Stimulated activated CD8-positive, alpha-beta memory T cell treated with anti-CD3 and anti-CD28 coated beads, Interleukin-15, amount 100 ng/mL, for 1 hour (primary cell): ENCODE data around the gene RNASEL.
"Not testable (repeated sequence)": the region's sequence is repeated elsewhere in the genome, so short reads cannot be mapped to it uniquely, and the experiment has no call there.

ENCODE experiments used
- DNase-seq: peaks from one replicate; pipeline ENCODE4 v3.0.0-alpha.2; 2020; ENCODE audit warnings: low read depth

RNASEL gene

DNA sequence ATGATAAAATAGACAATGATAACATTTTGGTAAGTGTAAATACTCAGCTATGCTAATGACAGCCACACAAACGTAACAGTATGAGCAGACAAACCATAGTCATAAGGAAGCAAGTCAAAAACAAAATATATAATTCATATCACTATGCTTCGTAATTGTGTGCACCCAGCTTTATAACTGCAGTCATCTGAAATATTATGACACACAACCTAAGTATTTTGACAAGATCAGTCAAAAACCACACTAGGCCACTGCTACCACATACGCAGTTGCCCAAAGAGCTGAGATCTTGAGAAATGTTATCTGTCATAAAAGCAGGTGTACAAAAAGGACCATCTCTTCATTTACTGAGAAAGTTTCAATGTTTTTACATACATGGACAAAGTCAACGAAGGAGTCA, 26.0 kb downstream of the RNASEL start:
- DNase-seq, result no peak

DNA sequence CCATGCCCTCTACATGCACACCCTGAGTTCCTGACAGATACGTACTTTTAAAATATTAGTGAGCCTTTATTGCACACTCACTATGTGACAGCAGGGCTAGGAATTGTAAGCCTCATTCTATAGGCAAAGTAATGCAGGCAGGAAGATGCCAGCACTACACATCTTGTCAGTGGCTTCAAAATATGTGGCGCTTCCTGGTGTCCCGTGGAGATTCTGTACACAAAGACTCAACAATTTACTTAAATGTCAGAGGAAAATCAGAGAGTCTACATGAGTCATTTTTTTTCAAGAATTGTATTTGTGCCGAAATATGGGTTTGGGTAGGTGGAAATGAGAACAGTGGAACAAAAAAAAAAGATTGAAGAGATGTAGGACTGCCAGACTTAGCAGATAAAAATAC, 27.6 kb downstream of the RNASEL start:
- DNase-seq, result no peak

DNA sequence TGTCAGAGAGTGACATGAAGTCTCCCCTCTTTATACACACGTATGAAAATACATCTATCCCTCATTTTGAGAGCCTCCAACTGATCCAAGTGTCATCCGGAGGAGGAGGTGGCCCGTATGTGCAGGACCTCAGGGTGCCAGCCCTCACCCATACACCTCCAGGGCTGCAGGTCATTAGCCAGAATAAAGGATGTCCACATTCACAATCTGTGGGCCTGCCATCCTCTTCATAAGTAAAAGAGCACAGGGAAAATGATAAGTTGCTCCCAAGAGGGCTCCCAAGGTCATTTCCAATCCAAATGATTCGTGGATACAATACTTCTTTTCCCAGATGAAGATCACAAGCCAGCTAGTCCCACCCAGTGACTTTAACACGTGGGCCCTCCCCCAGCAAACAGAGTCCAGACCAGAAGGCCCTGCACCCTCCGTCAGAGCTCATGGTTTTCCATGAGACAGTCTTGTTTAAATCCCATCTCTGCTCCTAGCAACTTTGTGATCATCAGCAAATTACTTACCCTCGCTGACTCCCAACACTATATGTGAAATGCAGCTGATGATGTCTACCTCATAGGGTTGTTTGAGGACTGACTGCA, 28.6 kb downstream of the RNASEL start:
- DNase-seq, result no peak

DNA sequence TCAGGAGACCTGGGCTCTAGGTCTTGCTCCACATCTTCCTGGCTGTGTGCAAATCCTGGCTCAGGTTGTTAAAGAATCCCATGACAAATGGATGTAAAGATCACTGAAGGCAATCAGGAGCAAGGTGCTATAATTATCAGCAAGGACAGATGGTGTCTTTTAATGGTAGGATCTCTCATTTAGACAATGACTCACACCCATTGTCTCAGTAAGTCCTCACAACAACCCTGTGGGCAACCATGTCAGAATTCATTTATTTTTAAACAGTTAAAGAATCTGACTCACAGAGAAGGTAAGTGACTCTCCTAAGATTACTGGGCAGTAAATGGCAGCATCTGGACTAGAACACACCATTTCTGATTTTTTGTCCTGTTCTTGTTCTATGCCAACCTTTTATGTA, 32.8 kb downstream of the RNASEL start:
- DNase-seq, result no peak

DNA sequence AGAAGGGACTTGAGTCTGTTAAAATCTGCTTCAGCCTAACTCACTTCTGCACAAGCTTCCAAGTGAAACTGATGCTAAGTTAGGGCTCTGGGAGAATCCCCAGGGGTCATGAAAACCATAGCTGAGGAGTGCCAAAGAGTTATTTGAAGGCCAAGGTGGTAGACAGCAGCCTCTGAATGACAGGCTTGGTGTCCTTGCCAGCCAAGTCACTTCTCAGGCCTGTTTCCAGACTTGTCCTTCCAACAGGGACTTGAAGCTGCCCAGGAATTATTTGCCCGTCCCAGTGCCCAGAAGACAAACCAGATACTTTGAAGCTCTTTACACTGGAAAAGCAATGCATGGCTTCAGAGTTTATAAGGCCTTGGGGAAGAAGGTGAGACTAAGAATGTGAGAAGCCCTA, 33.6 kb downstream of the RNASEL start:
- DNase-seq, result no peak

DNA sequence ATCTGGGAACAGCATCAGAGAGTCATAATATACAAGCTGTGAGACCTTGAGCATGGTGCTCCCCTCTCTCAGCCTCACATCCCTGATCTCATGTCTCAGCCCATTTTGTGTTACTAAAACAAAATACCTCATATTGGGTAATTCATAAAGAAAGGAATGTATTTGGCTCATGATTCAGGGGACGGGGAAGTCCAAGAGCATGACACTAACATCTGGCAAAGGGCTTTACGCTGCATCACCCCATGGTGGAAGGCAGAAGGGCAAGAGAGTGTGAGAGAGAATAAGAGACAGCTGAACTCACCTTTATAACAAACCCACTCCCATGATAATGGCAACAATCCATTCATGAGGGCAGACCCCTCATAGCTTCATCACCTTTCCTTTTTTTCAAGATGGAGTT, 36.5 kb downstream of the RNASEL start:
- DNase-seq, result no peak

- no peak for DNase-seq
Observed at GRCh38 chr1:182549811-182550210, 39.2 kb downstream of the RNASEL start.

DNA sequence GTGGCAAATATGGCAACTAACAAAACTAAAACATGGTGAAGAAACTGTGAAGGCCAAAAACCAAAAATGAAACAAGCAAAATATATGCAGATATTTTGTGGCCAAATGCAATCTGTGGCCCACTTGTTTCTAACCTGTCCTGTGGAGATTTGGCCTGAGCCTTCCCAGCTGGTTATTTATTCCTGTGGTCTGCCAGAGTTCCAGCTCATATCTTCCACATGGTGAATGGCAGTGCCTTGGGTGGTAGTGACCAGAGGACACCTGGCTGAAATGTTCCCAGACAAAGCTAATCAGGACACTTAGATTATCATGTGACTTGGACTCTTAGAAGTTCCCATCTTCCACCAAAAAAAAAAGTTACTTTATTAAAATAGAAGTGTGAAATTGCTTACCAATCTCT, 39.7 kb downstream of the RNASEL start:
- DNase-seq, result no peak

GRCh38 chr1:182533896-182534295, 55.2 kb downstream of the RNASEL start:
- DNase-seq, result no peak

DNA sequence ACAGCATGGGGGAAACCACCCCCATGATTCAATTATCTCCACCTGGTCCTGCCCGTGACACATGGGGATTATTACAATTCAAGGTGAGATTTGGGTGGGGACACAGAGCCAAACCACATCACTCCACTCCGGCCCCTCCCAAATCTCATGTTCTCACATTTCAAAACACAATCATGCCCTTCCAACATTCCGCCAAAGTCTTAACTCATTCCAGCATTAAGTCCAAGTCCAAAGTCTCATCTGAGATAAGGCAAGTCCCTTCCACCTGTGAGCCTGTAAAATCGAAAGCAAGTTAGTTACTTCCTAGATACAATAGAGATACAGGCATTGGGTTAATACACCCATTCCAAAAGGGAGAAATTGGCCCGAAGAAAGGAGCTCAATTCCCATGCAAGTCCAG, 60.9 kb downstream of the RNASEL start:
- not testable (repeated sequence) for DNase-seq

- no peak for DNase-seq
Observed at GRCh38 chr1:182527680-182528079, 61.4 kb downstream of the RNASEL start.

GRCh38 chr1:182525342-182525741, 63.7 kb downstream of the RNASEL start:
- DNase-seq, result no peak
